Stimulated activated CD4-positive, alpha-beta T cell treated with anti-CD3 and anti-CD28 coated beads, Interleukin-4, amount 100 ng/mL, for 48 hours (primary cell): Measurements from ENCODE around the gene CLTA.

Source experiments
- DNase-seq, 2 donors: peaks; one replicate each; pipeline ENCODE4 v3.0.0-alpha.2; 2020; ENCODE audit warnings: low read depth in 2 of 2

CLTA gene

DNA sequence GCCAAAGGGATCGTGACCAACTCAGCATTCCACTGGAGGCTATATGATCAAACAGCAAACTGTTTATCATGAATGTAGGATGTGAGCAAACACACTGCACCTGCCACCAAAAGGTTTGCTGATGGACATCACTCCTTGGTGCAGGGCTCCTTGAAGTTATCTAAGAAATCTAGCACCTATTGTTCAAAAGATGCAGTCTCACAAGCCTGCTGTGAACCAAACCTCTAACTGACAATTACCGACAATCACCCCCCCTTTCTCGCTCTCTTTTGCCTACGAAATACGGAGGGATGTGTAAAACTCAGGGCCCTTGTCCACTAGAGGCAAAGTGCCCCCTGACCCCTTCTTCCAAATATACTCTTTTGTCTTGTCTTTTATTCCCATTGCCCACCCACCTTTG, 2.5 kb upstream of the CLTA start:
- DNase-seq, result no peak

GRCh38 chr9:36189976-36190375, 745 bp upstream of the CLTA start:
- DNase-seq, result no peak

DNA sequence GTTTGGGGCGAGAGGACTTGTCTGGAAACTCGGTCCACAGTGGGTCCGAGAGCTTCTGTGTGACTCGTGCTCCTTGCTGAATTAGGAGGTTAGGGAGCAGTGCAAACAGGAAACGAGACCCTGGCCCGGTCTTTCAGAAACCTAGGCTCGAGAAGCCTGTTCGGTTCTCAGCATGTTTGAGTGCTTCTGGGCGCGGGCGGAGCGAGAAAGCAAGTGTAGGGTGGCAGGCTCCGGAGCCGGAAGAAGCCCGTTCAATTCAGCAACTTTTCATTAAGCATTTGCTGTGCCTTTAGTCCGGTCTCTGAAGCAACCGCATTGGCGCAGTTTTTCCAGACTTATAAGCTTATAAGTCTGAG, 547 bp downstream of the CLTA start:
- DNase-seq, result peak; percentile 19 to 32

GRCh38 chr9:36191686-36192085, 965 bp downstream of the CLTA start:
- no peak for DNase-seq

DNA sequence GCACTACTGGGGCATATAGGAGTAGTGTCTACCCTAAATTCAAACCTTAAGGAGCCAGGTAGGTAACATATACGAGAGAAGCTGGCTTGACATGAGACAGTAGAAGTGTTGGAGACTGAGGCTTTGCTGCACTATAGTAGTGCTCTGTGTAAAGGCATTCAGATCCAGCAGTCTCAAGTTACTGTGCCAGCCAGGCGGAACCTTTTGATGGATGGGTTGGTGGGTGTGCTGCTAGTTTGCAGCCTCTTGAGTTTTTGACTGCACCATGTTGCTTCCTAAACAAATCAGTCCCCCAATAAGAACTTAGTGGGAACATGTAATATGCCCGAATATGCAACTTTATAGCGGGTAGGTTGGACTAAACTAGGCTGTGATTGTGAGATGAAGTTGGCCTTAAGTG, 1.5 kb downstream of the CLTA start:
- no peak for DNase-seq

DNA sequence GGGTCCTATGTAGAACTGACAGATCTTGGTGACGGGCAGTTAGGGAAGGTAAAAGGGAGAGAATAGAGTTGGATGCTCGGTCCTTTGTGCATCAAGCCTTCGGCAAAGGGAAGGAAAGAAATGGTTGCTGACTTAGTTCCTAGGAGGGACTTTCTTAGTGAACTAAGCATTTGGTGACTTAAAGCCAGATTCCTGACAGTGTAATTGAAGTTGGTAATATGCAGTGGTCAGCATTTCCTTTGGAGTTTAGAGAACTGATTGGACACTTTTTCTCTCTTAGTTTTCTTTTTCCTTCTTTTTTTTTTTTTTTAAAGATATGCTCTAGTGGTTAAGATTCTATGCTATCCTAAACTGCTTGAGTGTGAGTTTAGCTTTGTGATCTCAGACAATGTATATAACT, 2.3 kb downstream of the CLTA start:
- DNase-seq, result no peak

- no peak for DNase-seq
Measured at GRCh38 chr9:36194326-36195000, 3.7 kb downstream of the CLTA start.

- DNase-seq, result no peak
Measured at GRCh38 chr9:36204906-36205547, 14.3 kb downstream of the CLTA start.

DNA sequence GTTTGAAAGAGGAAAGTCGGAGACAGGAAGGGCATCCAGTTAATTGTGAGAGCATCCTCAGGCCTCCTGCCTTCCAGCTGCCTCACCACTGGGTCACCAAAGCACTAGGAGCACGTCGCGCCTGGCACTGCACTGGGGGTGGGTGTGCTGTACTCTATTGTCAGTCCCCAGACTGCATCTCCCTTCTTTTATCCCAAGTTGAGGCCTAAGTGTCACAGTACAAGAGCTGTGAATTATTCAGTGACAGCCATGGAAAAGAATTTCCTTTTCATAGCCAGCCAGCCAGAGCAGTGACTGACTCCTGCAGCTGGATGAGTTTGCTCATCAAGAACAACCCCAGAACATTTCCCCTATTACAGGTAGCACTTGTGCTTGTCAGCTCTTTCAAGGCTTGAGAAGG, 16.3 kb downstream of the CLTA start:
- DNase-seq, result no peak

DNA sequence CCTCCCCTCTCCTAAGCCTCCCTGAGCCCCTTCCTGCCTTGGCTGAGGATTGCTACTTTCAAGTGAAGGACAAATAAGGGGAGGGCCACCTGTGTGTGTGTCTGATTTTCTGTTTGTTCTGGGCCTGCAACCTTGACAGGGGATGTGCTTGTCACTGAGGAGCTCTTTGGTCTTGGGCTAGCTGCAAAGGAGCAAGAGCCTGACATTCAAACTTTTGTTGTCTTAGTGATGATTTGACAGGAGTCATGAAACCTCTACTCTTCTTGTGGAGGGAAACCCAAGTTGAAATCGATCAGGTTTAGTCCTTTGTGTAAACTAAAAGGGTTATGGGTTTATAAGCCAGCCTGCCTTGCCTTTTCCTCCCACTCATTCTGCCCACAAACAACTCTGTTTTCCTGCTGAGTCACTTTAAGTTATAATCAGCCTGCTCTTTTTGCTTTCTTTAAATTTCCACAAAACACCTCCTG, 16.9 kb downstream of the CLTA start:
- no peak for DNase-seq

DNA sequence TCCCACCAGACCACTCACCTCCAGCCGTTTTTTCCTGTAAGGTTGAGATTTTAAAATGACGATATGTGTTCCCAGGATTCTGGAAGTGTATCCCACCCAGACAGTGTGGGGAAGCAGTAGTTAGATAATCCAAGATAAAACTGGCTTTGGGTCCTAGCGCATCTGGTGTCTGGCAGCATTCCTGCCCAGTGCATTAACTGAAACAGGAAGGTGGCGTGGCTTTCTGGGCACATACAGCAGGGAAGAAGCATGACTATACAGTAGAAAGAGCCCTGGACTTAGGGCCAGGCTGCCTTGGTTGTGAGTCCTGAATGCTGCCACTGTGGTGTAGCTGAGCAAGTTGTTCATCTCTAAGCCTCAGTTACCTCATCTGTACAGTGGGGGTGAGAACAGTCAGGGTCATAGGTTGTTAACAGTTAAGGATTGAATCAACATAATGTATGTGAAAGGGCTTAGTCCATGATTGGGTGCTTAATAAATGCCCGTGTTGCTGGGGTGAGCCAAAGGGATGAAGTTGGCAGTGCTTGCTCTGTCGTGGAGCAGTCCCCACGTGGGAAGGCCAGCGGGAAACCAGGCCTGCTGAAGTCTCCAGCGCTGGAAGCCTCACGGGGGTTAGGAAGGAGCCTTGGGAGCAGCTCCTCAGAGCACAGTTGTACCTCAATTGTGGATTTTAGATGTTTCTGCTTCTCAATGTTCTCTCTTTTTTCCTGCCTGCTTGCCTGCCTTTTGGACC, 18.0 kb downstream of the CLTA start:
- no peak for DNase-seq

DNA sequence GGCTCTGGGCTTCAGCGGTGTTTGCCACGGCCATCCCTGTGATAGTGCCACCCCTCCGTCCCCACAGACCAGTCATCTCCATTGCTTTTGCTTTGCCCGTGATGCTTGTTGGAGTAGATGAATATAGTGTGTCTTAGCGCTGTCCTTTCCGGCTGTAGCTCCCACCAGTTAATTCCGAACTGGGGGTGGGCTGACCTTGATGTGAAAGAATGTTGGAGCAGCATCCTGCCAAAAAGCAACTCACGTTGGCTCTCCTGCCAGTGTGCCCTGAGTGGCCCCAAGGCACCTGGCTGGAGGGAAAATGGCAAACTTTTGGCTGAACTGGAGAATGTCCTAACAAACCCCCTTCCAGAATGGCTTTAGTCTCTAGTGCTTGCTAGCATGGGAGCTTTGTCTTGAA, 20.0 kb downstream of the CLTA start:
- DNase-seq, result no peak

DNA sequence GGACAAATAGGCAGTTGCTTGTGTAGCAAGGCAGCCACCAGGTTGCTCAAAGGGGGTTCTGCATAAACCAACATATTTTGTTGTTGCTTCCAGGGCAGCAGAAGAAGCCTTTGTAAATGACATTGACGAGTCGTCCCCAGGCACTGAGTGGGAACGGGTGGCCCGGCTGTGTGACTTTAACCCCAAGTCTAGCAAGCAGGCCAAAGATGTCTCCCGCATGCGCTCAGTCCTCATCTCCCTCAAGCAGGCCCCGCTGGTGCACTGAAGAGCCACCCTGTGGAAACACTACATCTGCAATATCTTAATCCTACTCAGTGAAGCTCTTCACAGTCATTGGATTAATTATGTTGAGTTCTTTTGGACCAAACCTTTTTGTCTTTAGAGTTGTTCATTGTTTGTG, 20.8 kb downstream of the CLTA start:
- no peak for DNase-seq

- DNase-seq, result no peak
Measured at GRCh38 chr9:36213387-36213786, 22.7 kb downstream of the CLTA start.

- no peak for DNase-seq
Measured at GRCh38 chr9:36213989-36214388, 23.3 kb downstream of the CLTA start.

DNA sequence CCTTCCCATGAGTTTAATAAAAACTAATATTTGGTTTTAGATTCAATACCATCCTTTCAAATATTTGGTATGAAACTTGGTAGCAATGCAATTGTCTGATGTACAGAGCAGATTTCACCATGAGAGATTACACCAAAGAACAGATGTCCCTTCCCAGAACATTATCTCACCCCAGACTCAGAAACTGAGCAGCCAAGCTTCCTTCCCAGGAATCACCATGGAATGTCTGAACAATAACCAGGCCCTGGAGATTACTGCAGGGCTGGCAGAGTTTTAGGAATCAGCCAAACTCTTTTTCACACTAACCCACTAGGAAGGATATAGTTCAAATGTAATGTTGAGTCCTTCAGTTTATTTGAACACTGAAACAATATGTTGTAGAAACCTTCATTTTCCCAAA, 23.9 kb downstream of the CLTA start:
- DNase-seq, result no peak

GRCh38 chr9:36217256-36217968, 26.7 kb downstream of the CLTA start:
- DNase-seq, result no peak

DNA sequence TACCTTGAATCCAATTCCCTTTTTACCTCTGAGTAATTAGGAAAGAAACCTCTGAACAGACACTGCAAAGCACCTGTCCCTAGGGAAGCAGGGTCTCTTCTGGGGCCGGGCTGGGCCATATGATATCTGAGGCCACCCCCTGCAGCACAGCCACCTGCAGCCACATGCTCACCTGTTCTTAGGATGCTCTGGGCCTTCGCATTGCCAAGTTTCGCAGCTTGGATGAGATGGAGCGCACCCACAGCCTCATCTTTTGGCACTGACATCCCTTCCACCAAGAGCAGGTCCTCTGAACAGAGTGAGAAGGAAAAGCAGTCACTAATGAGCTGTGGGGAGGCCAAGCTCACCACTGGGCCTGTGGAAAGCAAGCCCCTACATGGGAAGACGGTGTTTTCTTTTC, 27.3 kb downstream of the CLTA start:
- DNase-seq, result no peak

DNA sequence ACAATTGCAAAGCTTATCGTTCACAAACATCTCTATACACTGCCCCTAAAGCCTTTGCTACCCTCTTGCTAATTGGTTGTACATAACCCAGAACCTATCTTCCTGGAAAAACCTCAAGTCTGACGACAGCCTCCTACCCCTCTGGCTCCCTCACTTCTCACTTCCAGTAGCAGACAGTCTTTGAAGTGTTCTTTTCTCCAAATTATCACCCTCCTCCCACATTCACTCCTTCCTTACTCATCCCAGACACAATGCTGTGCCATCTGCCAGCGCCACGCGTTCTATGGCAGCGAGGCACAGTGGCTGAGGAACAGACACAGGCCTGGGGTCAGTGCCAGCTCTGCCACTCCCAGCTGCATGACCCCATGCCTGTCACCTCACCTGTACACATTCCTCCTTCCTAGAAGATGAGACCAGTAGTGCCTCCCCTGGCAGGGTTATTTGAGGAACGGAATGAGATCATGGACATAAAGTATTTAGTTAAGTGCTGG, 27.7 kb downstream of the CLTA start:
- DNase-seq, result no peak

GRCh38 chr9:36221667-36222066, 30.9 kb downstream of the CLTA start:
- DNase-seq, result no peak

- no peak for DNase-seq
Measured at GRCh38 chr9:36222449-36222848, 31.7 kb downstream of the CLTA start.

GRCh38 chr9:36237230-36237629, 46.5 kb downstream of the CLTA start:
- no peak for DNase-seq
